HCT116 (cell line): ENCODE results near the gene TFEB. TPM values are rescaled to one million over a fixed set of nuclear protein-coding genes. Genes with fewer than 3 reads are reported as not detected.
A peak's percentile ranks its signal among the peaks of the same experiment; 100 is the strongest.

Experiments used
- ATAC-seq: fragments of 200-7000 bp; cut with Tn5 transposase; 2 replicates; pipeline ENCODE4 v1.9.1; 2020; ENCODE audit warnings: mild to moderate bottlenecking, moderate library complexity
- BruUV-seq: library from RNA; stranded (reverse); fragments of 400-500 nt; replicated peaks from 2 replicates; lab custom pipeline; 2021; lab: Mats Ljungman, UMichigan
- CTCF ChIA-PET: fragments of 300-600 bp; sonication (Branson Sonifier 250); formaldehyde crosslinking; loops from one replicate; lab custom pipeline; 2021; ENCODE audit warnings: antibody characterized with exemption; lab: Charles Lee
- POLR2A ChIA-PET: fragments of 300-600, 350-600 bp; sonication (Branson Sonifier 250); formaldehyde crosslinking; loops from one replicate; lab custom pipeline; 2021; ENCODE audit warnings: antibody characterized with exemption; lab: Charles Lee
- RAD21 ChIA-PET, 2 experiments: fragments of 300-600 bp; sonication (Branson Sonifier 250); formaldehyde crosslinking; loops; one replicate each; lab custom pipeline; 2023; ENCODE audit warnings: low total read pairs in 2 of 2; ENCODE audit not compliant: uncharacterized antibody in 2 of 2, unreplicated experiment in 2 of 2, low non-redundant PET in 1 of 2; lab: Charles Lee
- DNase-seq: peaks from one replicate; pipeline ENCODE4 v3.0.0-alpha.2; 2010; ENCODE audit warnings: low read depth, low spot score
- H2AFZ ChIP-seq: fragments of 200-600 bp; shearing (Covaris generic), sonication (generic); 2 replicates; pipeline ENCODE4 v1.6.1; 2017; ENCODE audit warnings: low read depth, mixed run types, mixed read lengths, antibody characterized with exemption, low read length; ENCODE audit not compliant: poor library complexity, severe bottlenecking
- H3K27ac ChIP-seq: 2 replicates; pipeline ENCODE4 v1.5.1; 2012; ENCODE audit warnings: low read depth, low read length
- H3K27me3 ChIP-seq: fragments of 200-600 bp; sonication (generic); 2 replicates; pipeline ENCODE4 v1.6.1; 2016; ENCODE audit warnings: mixed run types, low read length, mixed read lengths; ENCODE audit not compliant: insufficient read depth
- H3K36me3 ChIP-seq, 2 experiments: fragments of 200-500 bp in 1 of 2; fragments of 200-600 bp in 1 of 2; sonication (Bioruptor generic) in 1 of 2; sonication (generic) in 1 of 2; 2 replicates each; pipeline versions ENCODE4 v1.5.1 to v1.6.1; 2014 to 2016; ENCODE audit warnings: low read length in 2 of 2, inconsistent platforms in 1 of 2, mixed read lengths in 1 of 2, mixed run types in 1 of 2; ENCODE audit not compliant: insufficient read depth in 2 of 2, control insufficient read depth in 1 of 2
- H3K4me1 ChIP-seq, 2 experiments: fragments of 200-600 bp in 1 of 2; sonication (generic) in 1 of 2; 2 replicates each; pipeline versions ENCODE4 v1.5.1 to v1.6.1; 2012 to 2017; ENCODE audit warnings: low read length in 2 of 2, inconsistent platforms in 1 of 2, mild to moderate bottlenecking in 1 of 2, mixed read lengths in 1 of 2, mixed run types in 1 of 2, moderate library complexity in 1 of 2; ENCODE audit not compliant: insufficient read depth in 2 of 2, control insufficient read depth in 1 of 2
- H3K4me2 ChIP-seq: fragments of 200-600 bp; sonication (generic); 2 replicates; pipeline ENCODE4 v1.6.1; 2017; ENCODE audit warnings: mixed run types, low read length, mixed read lengths
- H3K4me3 ChIP-seq, 2 experiments: fragments of 200-600 bp in 1 of 2; sonication (generic) in 1 of 2; replicated peaks in 1 of 2; 2 replicates each; pipeline ENCODE4 v1.5.1; 2011 to 2016; ENCODE audit warnings: low read length in 2 of 2, control low read depth in 1 of 2, low read depth in 1 of 2, mild to moderate bottlenecking in 1 of 2, mixed read lengths in 1 of 2, mixed run types in 1 of 2
- H3K79me2 ChIP-seq: fragments of 200-600 bp; sonication (generic); 2 replicates; pipeline ENCODE4 v1.6.1; 2017; ENCODE audit warnings: mild to moderate bottlenecking, mixed run types, low read length, moderate library complexity, mixed read lengths; ENCODE audit not compliant: insufficient read depth
- H3K9ac ChIP-seq: fragments of 200-600 bp; sonication (generic); 2 replicates; pipeline ENCODE4 v1.6.1; 2016; ENCODE audit warnings: low read length, mixed read lengths
- H3K9me2 ChIP-seq: fragments of 200-600 bp; sonication (generic), shearing (Covaris generic); 2 replicates; pipeline ENCODE4 v1.6.1; 2017; ENCODE audit warnings: mixed run types, mild to moderate bottlenecking, moderate library complexity; ENCODE audit not compliant: insufficient read depth
- H3K9me3 ChIP-seq, 2 experiments: fragments of 200-500 bp in 1 of 2; fragments of 200-600 bp in 1 of 2; sonication (Bioruptor generic) in 1 of 2; sonication (generic) in 1 of 2; 2 replicates each; pipeline ENCODE4 v1.6.1; 2014 to 2017; ENCODE audit warnings: low read length in 2 of 2, mixed read lengths in 2 of 2, inconsistent platforms in 1 of 2, low read depth in 1 of 2, mild to moderate bottlenecking in 1 of 2, mixed run types in 1 of 2, moderate library complexity in 1 of 2; ENCODE audit not compliant: control insufficient read depth in 1 of 2, insufficient read depth in 1 of 2
- H4K20me1 ChIP-seq: fragments of 200-600 bp; sonication (generic), shearing (Covaris generic); 2 replicates; pipeline ENCODE4 v1.6.1; 2017; ENCODE audit warnings: mixed run types, mild to moderate bottlenecking, moderate library complexity; ENCODE audit not compliant: insufficient read depth
- ATF3 ChIP-seq: IDR thresholded peaks from 2 replicates; pipeline ENCODE4 v1.6.1; 2012
- CEBPB ChIP-seq: IDR thresholded peaks from 2 replicates; pipeline ENCODE4 v1.6.1; 2012; ENCODE audit warnings: low read depth
- CTCF ChIP-seq, 3 experiments: fragments of 200-600 bp in 1 of 3; sonication (generic) in 1 of 3; IDR thresholded peaks in 2 of 3; conservative IDR thresholded peaks in 1 of 3; 2 replicates each; pipeline ENCODE4 v1.5.1; 2012 to 2017; ENCODE audit warnings: low read depth in 2 of 3, low read length in 2 of 3, antibody characterized with exemption in 1 of 3, borderline replicate concordance in 1 of 3, control low read depth in 1 of 3, mild to moderate bottlenecking in 1 of 3, mixed read lengths in 1 of 3, mixed run types in 1 of 3, moderate library complexity in 1 of 3; ENCODE audit not compliant: insufficient read depth in 1 of 3
- EZH2phosphoT487 ChIP-seq: fragments of 200-600 bp; IDR thresholded peaks from 2 replicates; pipeline ENCODE4 v1.6.1; 2018; ENCODE audit warnings: antibody characterized with exemption, borderline replicate concordance
- POLR2A ChIP-seq: IDR thresholded peaks from 2 replicates; pipeline ENCODE4 v1.7.0; 2011; ENCODE audit warnings: borderline replicate concordance; ENCODE audit not compliant: insufficient read depth, insufficient read length; ENCODE audit errors: extremely low read depth
- RAD21 ChIP-seq: IDR thresholded peaks from 2 replicates; pipeline ENCODE4 v1.6.1; 2012; ENCODE audit warnings: low read depth, mild to moderate bottlenecking
- REST ChIP-seq: IDR thresholded peaks from 2 replicates; pipeline ENCODE4 v1.6.1; 2012; ENCODE audit warnings: low read depth
- TCF7L2 ChIP-seq: IDR thresholded peaks from 2 replicates; pipeline ENCODE4 v1.7.0; 2011; ENCODE audit warnings: borderline replicate concordance, inconsistent platforms; ENCODE audit not compliant: insufficient read depth, insufficient read length; ENCODE audit errors: extremely low read depth
- ZBTB33 ChIP-seq: IDR thresholded peaks from 2 replicates; pipeline ENCODE4 v1.6.1; 2011; ENCODE audit warnings: mild to moderate bottlenecking, low read length, moderate library complexity; ENCODE audit not compliant: insufficient replicate concordance; ENCODE audit errors: extremely low read depth
- intact Hi-C: fragments of 100-400 bp; cut with micrococcal nuclease; formaldehyde crosslinking; loops from 2 replicates; pipeline ENCODE4 v1.10.0; 2022
- total RNA-seq: library from RNA; stranded (reverse); gene quantifications from one replicate; pipeline ENCODE4 v1.2.1, GENCODE V29; 2021; ENCODE audit not compliant: unreplicated experiment

Gene TFEB
- total RNA-seq, 1 experiment from 2014 or later = 4.8 TPM

GRCh38 chr6:41724586-41725501, 10.6 kb downstream of the TFEB start:
- CTCF ChIA-PET = no interaction called here
- TF ChIP-seq CTCF (IDR thresholded peaks at IDR 0.05 in 2 of 3, conservative IDR thresholded peaks at IDR 0.05 in 1 of 3; ENCODE audit: borderline replicate concordance in 1 of 3, insufficient read depth in 1 of 3, low read depth in 2 of 3, low read length in 2 of 3) = 0 out of 6 replicates have a peak, but pooled peaks of 1 of the 3 experiments have one; percentile 3
- TF ChIP-seq ATF3 = no peak
- Histone ChIP-seq H3K27me3 (no peaks in the 10 kb centered on the region), H3K9me3 (no peaks in the 10 kb centered on the region), H3K36me3 (no peaks in the 10 kb centered on the region), H4K20me1 (no peaks in the 10 kb centered on the region), H3K27ac (no peak overlapping the region), H3K79me2 (no peaks in the 10 kb centered on the region), H3K4me2 (no peak overlapping the region), H3K9ac (no peak overlapping the region), H3K4me3 (no peak overlapping the region), H3K9me2 (no peaks in the 10 kb centered on the region), H3K4me1 (no peaks in the 10 kb centered on the region), H2AFZ (no peak overlapping the region)
- ATAC-seq = peak; percentile 50; the same call in 1 of the 2 replicates
- intact Hi-C loops = no loop called here
- no peak for DNase-seq
- POLR2A ChIA-PET = no interaction called here
- BruUV-seq = no TSS peak
- RAD21 ChIA-PET = no interaction called here

DNA sequence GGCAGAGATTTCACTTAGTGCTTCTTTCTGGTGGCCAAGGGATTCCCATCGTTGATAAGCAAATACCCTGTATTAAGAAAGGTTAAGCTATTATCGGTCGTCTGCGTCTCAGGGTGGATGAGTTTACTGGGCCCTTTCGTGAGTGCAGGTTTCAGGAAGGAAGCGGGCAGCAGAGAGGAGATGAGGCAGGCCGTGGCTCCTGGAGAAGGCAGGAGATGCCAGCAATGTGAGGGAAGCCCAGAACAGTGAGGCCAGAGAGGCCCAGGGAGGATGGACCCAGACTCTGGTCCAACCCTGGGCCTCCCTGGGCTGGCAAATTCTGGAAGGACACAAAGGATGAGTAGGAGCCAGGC, 11.2 kb downstream of the TFEB start:
- POLR2A ChIA-PET = no interaction called here
- H3K36me3 ChIP-seq = no peaks in the 10 kb centered on the region
- H3K9me2 ChIP-seq = no peaks in the 10 kb centered on the region
- no peak for DNase-seq
- BruUV-seq = no TSS peak
- H3K4me1 ChIP-seq = no peaks in the 10 kb centered on the region
- CTCF ChIA-PET = no interaction called here
- H3K4me2 ChIP-seq = no peak overlapping the region
- H3K27me3 ChIP-seq = no peaks in the 10 kb centered on the region
- RAD21 ChIA-PET = no interaction called here
- no peak overlapping the region for H3K4me3 ChIP-seq
- H3K9ac ChIP-seq = no peak overlapping the region
- H3K27ac ChIP-seq = no peak overlapping the region
- H4K20me1 ChIP-seq = no peaks in the 10 kb centered on the region
- H2AFZ ChIP-seq = no peak overlapping the region
- intact Hi-C loops = no loop called here
- ATAC-seq = no peak
- H3K79me2 ChIP-seq = no peaks in the 10 kb centered on the region
- H3K9me3 ChIP-seq = no peaks in the 10 kb centered on the region
- TF ChIP-seq RAD21 (no peak), CEBPB (no peak), EZH2phosphoT487 (no peak), POLR2A (no peak), ZBTB33 (no peak), TCF7L2 (no peak), REST (no peak)
